ENCODE data around the gene FAM221B. TPM values are rescaled to one million over a fixed set of nuclear protein-coding genes. Genes with fewer than 3 reads are reported as not detected.
A peak's percentile ranks its signal among the peaks of the same experiment; 100 is the strongest.

FAM221B gene
- total and polyA plus RNA-seq, 9 donors = 0.08 to 0.26 (median 0.20) TPM; not detected in 1

GRCh38 chr9:35847792-35848572, 19.4 kb upstream of the FAM221B start:
- 60% methylated on average over 1 of the region's 4 CpGs for WGBS (ENCODE audit: insufficient coverage)
- peak; percentile 68 for DNase-seq
- peaks cover 40% of the 10 kb centered on the region for H3K4me1 ChIP-seq (ENCODE audit: control insufficient read depth, insufficient read depth, low read length)
- peak overlapping the region; percentile 60 for H3K27ac ChIP-seq (ENCODE audit: low read length)
- H3K4me3 ChIP-seq (ENCODE audit: low read length) = no peak overlapping the region
- H3K36me3 ChIP-seq (ENCODE audit: control insufficient read depth, insufficient read depth, low read length) = peaks cover 26% of the 10 kb centered on the region
- no peaks in the 10 kb centered on the region for H3K9me3 ChIP-seq (replicated peaks; ENCODE audit: control insufficient read depth, low read depth, low read length)
- H3K27me3 ChIP-seq (ENCODE audit: control insufficient read depth, insufficient read depth, low read length) = peaks cover 25% of the 10 kb centered on the region

DNA sequence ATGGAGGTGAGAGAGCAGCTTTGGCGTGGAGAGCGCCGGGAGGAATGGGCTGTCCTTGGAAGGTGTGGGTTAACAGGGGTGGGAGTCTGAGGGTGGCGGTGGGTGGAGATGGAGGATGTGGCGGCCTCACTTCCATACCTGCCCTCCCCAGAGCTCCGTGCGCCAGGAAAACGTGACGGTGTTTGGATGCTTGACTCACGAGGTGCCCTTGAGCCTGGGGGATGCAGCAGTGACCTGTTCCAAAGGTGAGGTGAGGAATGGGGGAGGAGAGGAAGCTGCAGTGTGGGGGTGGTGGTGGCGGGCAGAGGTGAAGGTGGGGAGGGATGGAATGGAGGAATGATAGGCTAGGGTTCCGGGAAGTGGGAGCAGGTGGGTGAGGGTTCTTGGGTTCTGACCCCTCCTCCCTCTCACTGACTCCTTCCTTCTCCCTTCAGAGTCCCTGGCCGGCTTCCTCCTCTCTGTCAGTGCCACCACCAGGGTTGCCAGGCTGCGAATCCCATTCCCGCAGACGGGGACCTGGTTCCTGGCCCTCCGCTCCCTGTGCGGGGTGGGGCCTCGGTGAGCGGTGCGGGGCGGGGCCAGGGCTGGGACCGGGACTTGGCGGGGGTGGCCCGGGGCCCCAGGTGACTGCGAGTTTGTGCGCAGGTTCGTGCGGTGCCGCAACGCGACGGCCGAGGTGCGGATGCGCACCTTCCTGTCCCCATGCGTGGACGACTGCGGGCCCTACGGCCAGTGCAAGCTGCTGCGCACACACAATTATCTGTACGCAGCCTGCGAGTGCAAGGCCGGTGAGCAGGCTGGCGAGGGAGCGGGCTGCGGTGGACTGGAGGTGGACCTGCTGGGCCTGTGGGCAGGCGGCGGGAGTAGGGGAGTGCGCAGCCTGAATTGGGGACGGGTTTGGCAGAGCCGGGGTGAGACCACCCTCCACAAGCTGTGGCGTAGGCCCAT, 17.6 kb upstream of the FAM221B start:
- peaks cover 26% of the 10 kb centered on the region for H3K27me3 ChIP-seq (ENCODE audit: control insufficient read depth, insufficient read depth, low read length)

DNA sequence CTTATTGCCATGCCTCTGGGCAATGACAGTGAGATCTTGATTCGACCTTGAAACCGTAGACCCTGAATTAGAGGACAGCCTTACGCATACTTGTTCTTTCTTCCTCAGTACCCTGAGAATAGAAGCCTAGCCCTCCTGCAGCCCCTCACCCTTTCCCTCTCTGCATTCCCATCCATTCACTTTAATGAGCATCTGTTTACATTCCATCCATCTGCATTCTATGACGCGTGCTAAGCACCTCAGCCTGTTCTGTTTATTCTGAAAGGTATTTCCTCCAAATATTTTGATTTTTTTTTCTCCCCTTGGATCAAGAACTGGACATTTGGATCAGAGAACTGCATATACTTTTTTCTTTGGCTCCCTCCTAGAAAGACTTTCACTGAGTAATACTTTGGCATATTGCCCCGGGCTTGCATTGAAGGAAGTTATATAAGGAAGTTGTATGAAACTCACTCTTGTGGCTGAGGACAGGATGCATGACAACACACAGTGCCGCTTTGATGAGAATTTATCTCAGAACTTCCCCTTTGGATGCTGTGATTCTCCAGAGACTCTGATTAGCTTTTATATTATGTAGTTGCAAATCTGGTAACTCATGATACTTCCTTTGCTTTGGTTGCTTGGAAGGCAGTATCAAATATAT, 16.2 kb upstream of the FAM221B start:
- Histone ChIP-seq H3K27me3 (ENCODE audit: control insufficient read depth, insufficient read depth, low read length) (peaks cover 36% of the 10 kb centered on the region), H3K4me1 (ENCODE audit: control insufficient read depth, insufficient read depth, low read length) (peaks cover 42% of the 10 kb centered on the region), H3K36me3 (ENCODE audit: control insufficient read depth, insufficient read depth, low read length) (peaks cover 26% of the 10 kb centered on the region), H3K27ac (ENCODE audit: low read length) (peak overlapping the region; percentile 89), H3K9me3 (replicated peaks; ENCODE audit: control insufficient read depth, low read depth, low read length) (no peaks in the 10 kb centered on the region), H3K4me3 (ENCODE audit: low read length) (no peak overlapping the region)
- 33% methylated on average over 3 of the region's 7 CpGs for WGBS (ENCODE audit: insufficient coverage)
- peak; percentile 98 for DNase-seq

More for the DNA sequence above, 17.6 kb upstream of the FAM221B start:
- Histone ChIP-seq H3K27ac (ENCODE audit: low read length) (no peak overlapping the region), H3K9me3 (replicated peaks; ENCODE audit: control insufficient read depth, low read depth, low read length) (no peaks in the 10 kb centered on the region), H3K36me3 (ENCODE audit: control insufficient read depth, insufficient read depth, low read length) (peaks cover 26% of the 10 kb centered on the region), H3K4me1 (ENCODE audit: control insufficient read depth, insufficient read depth, low read length) (peaks cover 42% of the 10 kb centered on the region), H3K4me3 (ENCODE audit: low read length) (no peak overlapping the region)
- 53% methylated on average over 49 of the region's 53 CpGs for WGBS (ENCODE audit: insufficient coverage)
- no peak for DNase-seq

- Histone ChIP-seq H3K4me1 (ENCODE audit: control insufficient read depth, insufficient read depth, low read length) (peaks cover 34% of the 10 kb centered on the region), H3K27me3 (ENCODE audit: control insufficient read depth, insufficient read depth, low read length) (peaks cover 42% of the 10 kb centered on the region), H3K36me3 (ENCODE audit: control insufficient read depth, insufficient read depth, low read length) (peaks cover 24% of the 10 kb centered on the region), H3K27ac (ENCODE audit: low read length) (no peak overlapping the region), H3K4me3 (ENCODE audit: low read length) (no peak overlapping the region), H3K9me3 (replicated peaks; ENCODE audit: control insufficient read depth, low read depth, low read length) (no peaks in the 10 kb centered on the region)
- 87% methylated on average over 3 of the region's 3 CpGs for WGBS (ENCODE audit: insufficient coverage)
- no peak for DNase-seq
These were observed 14.3 kb upstream of the FAM221B start for GRCh38 chr9:35842795-35843194.

- Histone ChIP-seq H3K4me1 (ENCODE audit: control insufficient read depth, insufficient read depth, low read length) (peaks cover 29% of the 10 kb centered on the region), H3K27me3 (ENCODE audit: control insufficient read depth, insufficient read depth, low read length) (peaks cover 39% of the 10 kb centered on the region), H3K4me3 (ENCODE audit: low read length) (no peak overlapping the region), H3K36me3 (ENCODE audit: control insufficient read depth, insufficient read depth, low read length) (peaks cover 22% of the 10 kb centered on the region), H3K9me3 (replicated peaks; ENCODE audit: control insufficient read depth, low read depth, low read length) (no peaks in the 10 kb centered on the region), H3K27ac (ENCODE audit: low read length) (no peak overlapping the region)
- DNase-seq = no peak
- WGBS (ENCODE audit: insufficient coverage) = 96% methylated on average over 12 of the region's 17 CpGs
These were observed 13.7 kb upstream of the FAM221B start for GRCh38 chr9:35842020-35842745.

- 50% methylated on average over 2 of the region's 5 CpGs for WGBS (ENCODE audit: insufficient coverage)
- peaks cover 35% of the 10 kb centered on the region for H3K27me3 ChIP-seq (ENCODE audit: control insufficient read depth, insufficient read depth, low read length)
These were observed 13.0 kb upstream of the FAM221B start for GRCh38 chr9:35841645-35841900.

GRCh38 chr9:35840881-35841644, 12.5 kb upstream of the FAM221B start:
- Histone ChIP-seq H3K9me3 (replicated peaks; ENCODE audit: control insufficient read depth, low read depth, low read length) (no peaks in the 10 kb centered on the region), H3K4me1 (ENCODE audit: control insufficient read depth, insufficient read depth, low read length) (peaks cover 22% of the 10 kb centered on the region), H3K4me3 (ENCODE audit: low read length) (no peak overlapping the region), H3K27me3 (ENCODE audit: control insufficient read depth, insufficient read depth, low read length) (peaks cover 34% of the 10 kb centered on the region), H3K36me3 (ENCODE audit: control insufficient read depth, insufficient read depth, low read length) (peaks cover 19% of the 10 kb centered on the region), H3K27ac (ENCODE audit: low read length) (no peak overlapping the region)
- WGBS (ENCODE audit: insufficient coverage) = 89% methylated on average over 13 of the region's 15 CpGs
- DNase-seq = no peak

More at GRCh38 chr9:35841645-35841900, 13.0 kb upstream of the FAM221B start:
- H3K9me3 ChIP-seq (replicated peaks; ENCODE audit: control insufficient read depth, low read depth, low read length) = no peaks in the 10 kb centered on the region
- H3K36me3 ChIP-seq (ENCODE audit: control insufficient read depth, insufficient read depth, low read length) = peaks cover 16% of the 10 kb centered on the region
- H3K4me1 ChIP-seq (ENCODE audit: control insufficient read depth, insufficient read depth, low read length) = peaks cover 23% of the 10 kb centered on the region
- no peak overlapping the region for H3K4me3 ChIP-seq (ENCODE audit: low read length)
- DNase-seq = no peak
- H3K27ac ChIP-seq (ENCODE audit: low read length) = no peak overlapping the region

GRCh38 chr9:35839926-35840325, 11.4 kb upstream of the FAM221B start:
- WGBS (ENCODE audit: insufficient coverage) = 79% methylated on average over 5 of the region's 5 CpGs
- DNase-seq = no peak
- peaks cover 36% of the 10 kb centered on the region for H3K27me3 ChIP-seq (ENCODE audit: control insufficient read depth, insufficient read depth, low read length)
- no peak overlapping the region for H3K27ac ChIP-seq (ENCODE audit: low read length)
- H3K4me3 ChIP-seq (ENCODE audit: low read length) = no peak overlapping the region
- H3K36me3 ChIP-seq (ENCODE audit: control insufficient read depth, insufficient read depth, low read length) = peaks cover 27% of the 10 kb centered on the region
- H3K9me3 ChIP-seq (replicated peaks; ENCODE audit: control insufficient read depth, low read depth, low read length) = no peaks in the 10 kb centered on the region
- peaks cover 12% of the 10 kb centered on the region for H3K4me1 ChIP-seq (ENCODE audit: control insufficient read depth, insufficient read depth, low read length)

DNA sequence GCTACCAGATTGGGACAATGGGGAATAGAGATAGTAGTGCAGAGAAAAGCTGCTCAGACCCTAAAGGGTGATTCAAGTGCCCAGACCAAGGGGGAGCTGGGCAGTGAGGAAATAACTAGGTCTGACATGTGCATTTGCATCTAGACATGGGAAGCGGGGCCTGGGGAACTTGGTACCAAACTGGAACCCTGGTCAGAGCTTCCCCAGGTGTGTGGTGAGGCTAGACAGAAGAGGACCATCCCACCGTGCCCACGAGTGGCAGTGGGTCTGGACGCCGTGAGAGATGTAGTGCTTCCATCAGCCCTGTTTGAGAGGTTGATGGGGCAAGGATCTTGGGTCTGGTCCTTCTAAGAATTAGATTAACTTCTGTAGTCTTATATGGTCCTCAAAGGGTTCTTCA, 8.1 kb upstream of the FAM221B start:
- Histone ChIP-seq H3K4me3 (ENCODE audit: low read length) (no peak overlapping the region), H3K36me3 (ENCODE audit: control insufficient read depth, insufficient read depth, low read length) (peaks cover 17% of the 10 kb centered on the region), H3K27me3 (ENCODE audit: control insufficient read depth, insufficient read depth, low read length) (peaks cover 41% of the 10 kb centered on the region), H3K27ac (ENCODE audit: low read length) (no peak overlapping the region), H3K9me3 (replicated peaks; ENCODE audit: control insufficient read depth, low read depth, low read length) (no peaks in the 10 kb centered on the region), H3K4me1 (ENCODE audit: control insufficient read depth, insufficient read depth, low read length) (peaks cover 22% of the 10 kb centered on the region)
- no peak for DNase-seq
- 100% methylated on average over 1 of the region's 5 CpGs for WGBS (ENCODE audit: insufficient coverage)

Data from muscle of leg (tissue), 11 donors.